ENCODE measurements around the gene GET4.

GET4 gene

DNA sequence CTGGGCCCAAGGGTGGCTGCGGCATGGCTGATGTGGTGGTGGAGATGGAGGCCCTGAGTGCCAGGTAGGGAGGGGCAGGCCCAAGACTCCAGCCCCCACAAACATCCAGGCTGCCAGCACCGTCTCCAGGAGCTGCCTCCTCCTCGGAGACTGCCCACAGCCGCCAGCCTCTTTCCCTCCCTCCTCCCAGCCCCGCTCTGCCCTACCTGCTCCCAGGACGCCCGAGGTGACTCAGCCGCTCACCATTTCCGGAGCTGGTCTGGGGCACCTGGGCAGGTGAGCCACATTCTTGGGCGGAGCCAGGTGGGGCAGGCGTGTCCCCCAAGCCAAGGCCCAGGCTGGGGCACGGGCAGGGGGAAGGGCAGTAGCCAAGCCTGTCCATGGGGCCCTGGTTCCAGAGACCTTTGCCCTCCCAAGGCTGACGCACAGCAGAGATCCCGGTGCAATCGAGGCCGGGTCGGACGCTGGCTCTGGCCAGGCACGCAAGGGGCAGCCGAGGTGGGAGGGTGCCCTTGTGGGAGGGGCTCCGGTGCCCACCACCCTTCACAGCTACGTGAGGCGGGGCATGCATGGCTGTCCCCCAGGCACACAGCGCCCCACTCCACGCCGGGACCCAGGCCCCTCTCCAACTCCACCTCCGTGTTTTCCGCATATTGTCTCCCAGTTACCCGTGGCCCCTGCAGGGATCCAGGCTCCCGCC, 69.4 kb downstream of the GET4 start:
- no peak overlapping the region for H3K4me3 ChIP-seq (ENCODE audit: low read depth, low read length)
- TF ChIP-seq MYC (IDR thresholded peaks at IDR 0.05; ENCODE audit: low read depth, low read length) (no peak), MAX (IDR thresholded peaks at IDR 0.05; ENCODE audit: low read depth, low read length) (no peak), POLR2A (IDR thresholded peaks at IDR 0.05; ENCODE audit: extremely low read depth, insufficient read length) (no peak)
- TF ChIP-seq, protein P1, sequence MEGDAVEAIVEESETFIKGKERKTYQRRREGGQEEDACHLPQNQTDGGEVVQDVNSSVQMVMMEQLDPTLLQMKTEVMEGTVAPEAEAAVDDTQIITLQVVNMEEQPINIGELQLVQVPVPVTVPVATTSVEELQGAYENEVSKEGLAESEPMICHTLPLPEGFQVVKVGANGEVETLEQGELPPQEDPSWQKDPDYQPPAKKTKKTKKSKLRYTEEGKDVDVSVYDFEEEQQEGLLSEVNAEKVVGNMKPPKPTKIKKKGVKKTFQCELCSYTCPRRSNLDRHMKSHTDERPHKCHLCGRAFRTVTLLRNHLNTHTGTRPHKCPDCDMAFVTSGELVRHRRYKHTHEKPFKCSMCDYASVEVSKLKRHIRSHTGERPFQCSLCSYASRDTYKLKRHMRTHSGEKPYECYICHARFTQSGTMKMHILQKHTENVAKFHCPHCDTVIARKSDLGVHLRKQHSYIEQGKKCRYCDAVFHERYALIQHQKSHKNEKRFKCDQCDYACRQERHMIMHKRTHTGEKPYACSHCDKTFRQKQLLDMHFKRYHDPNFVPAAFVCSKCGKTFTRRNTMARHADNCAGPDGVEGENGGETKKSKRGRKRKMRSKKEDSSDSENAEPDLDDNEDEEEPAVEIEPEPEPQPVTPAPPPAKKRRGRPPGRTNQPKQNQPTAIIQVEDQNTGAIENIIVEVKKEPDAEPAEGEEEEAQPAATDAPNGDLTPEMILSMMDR (IDR thresholded peaks at IDR 0.05; ENCODE audit: low read depth, low read length): no peak
- no peak for DNase-seq (ENCODE audit: low read depth)
